ENCODE results near the gene DUSP16.
"Not testable (repeated sequence)": the region's sequence is repeated elsewhere in the genome, so short reads cannot be mapped to it uniquely, and the experiment has no call there.

DUSP16 gene

GRCh38 chr12:12471982-12472961 lies 90.4 kb downstream of the DUSP16 start:
- not testable (repeated sequence) for H3K4ac ChIP-seq (ENCODE audit: low read length); H3K4me2 ChIP-seq (ENCODE audit: insufficient read depth, low read length, poor library complexity, severe bottlenecking); H3K18ac ChIP-seq (ENCODE audit: low read length); H3K9me3 ChIP-seq (replicated peaks in 1 of 2; ENCODE audit: control insufficient read depth in 2 of 2, insufficient read depth in 1 of 2, low read depth in 1 of 2, low read length in 2 of 2); H2BK12ac ChIP-seq (ENCODE audit: low read length); H4K8ac ChIP-seq (ENCODE audit: low read depth, low read length); H3K4me1 ChIP-seq (ENCODE audit: control insufficient read depth in 2 of 2, insufficient read depth in 1 of 2, low read depth in 1 of 2, low read length in 2 of 2); H3K23ac ChIP-seq (ENCODE audit: low read depth, low read length, poor library complexity); H3K4me3 ChIP-seq (ENCODE audit: low read length in 2 of 2); H3K27ac ChIP-seq (replicated peaks; ENCODE audit: low read length); H2AK5ac ChIP-seq (ENCODE audit: low read depth, low read length); H2AFZ ChIP-seq (ENCODE audit: low read length); H2BK120ac ChIP-seq (ENCODE audit: low read depth, low read length); H2BK15ac ChIP-seq (ENCODE audit: low read length); H2BK5ac ChIP-seq (ENCODE audit: low read length); DNase-seq (ENCODE audit: low spot score); H3K9ac ChIP-seq (ENCODE audit: low read depth, low read length, poor library complexity); H3K79me1 ChIP-seq (ENCODE audit: low read depth, low read length); H4K91ac ChIP-seq (ENCODE audit: low read depth, low read length, poor library complexity); H3K14ac ChIP-seq (ENCODE audit: low read length); H3K27me3 ChIP-seq (ENCODE audit: control insufficient read depth in 3 of 3, insufficient read depth in 3 of 3, low read depth in 1 of 3, low read length in 3 of 3)
- WGBS, 2 donors (ENCODE audit: extremely low coverage in 2 of 2, insufficient read length in 2 of 2, insufficient replicate concordance in 1 of 2) = no CpG with 5 or more reads among the region's 37 CpGs
- H3K36me3 ChIP-seq (replicated peaks in 1 of 2; ENCODE audit: control insufficient read depth in 2 of 2, insufficient read depth in 2 of 2, low read length in 2 of 2) = peaks cover 9 to 37% of the 10 kb centered on the region in 2 donors

- Histone ChIP-seq H4K91ac (ENCODE audit: low read depth, low read length, poor library complexity) (no peak overlapping the region), H3K4me1 (ENCODE audit: control insufficient read depth in 2 of 2, insufficient read depth in 1 of 2, low read depth in 1 of 2, low read length in 2 of 2) (peaks cover 0 to 2% of the 10 kb centered on the region in 2 donors), H2BK12ac (ENCODE audit: low read length) (no peak overlapping the region), H3K9ac (ENCODE audit: low read depth, low read length, poor library complexity) (no peak overlapping the region), H3K23ac (ENCODE audit: low read depth, low read length, poor library complexity) (no peak overlapping the region), H3K79me1 (ENCODE audit: low read depth, low read length) (no peaks in the 10 kb centered on the region), H2BK120ac (ENCODE audit: low read depth, low read length) (no peak overlapping the region), H3K27ac (replicated peaks; ENCODE audit: low read length) (no peak overlapping the region), H3K4me3 (ENCODE audit: low read length in 2 of 2) (no peak overlapping the region), H3K4ac (ENCODE audit: low read length) (no peak overlapping the region), H3K14ac (ENCODE audit: low read length) (no peak overlapping the region), H3K9me3 (replicated peaks in 1 of 2; ENCODE audit: control insufficient read depth in 2 of 2, insufficient read depth in 1 of 2, low read depth in 1 of 2, low read length in 2 of 2) (peaks cover 4 to 6% of the 10 kb centered on the region in 2 donors), H2BK5ac (ENCODE audit: low read length) (no peak overlapping the region), H3K27me3 (ENCODE audit: control insufficient read depth in 3 of 3, insufficient read depth in 3 of 3, low read depth in 1 of 3, low read length in 3 of 3) (no peaks in the 10 kb centered on the region), H2AK5ac (ENCODE audit: low read depth, low read length) (no peak overlapping the region), H3K36me3 (replicated peaks in 1 of 2; ENCODE audit: control insufficient read depth in 2 of 2, insufficient read depth in 2 of 2, low read length in 2 of 2) (peaks cover 0 to 23% of the 10 kb centered on the region in 2 donors), H4K8ac (ENCODE audit: low read depth, low read length) (no peak overlapping the region), H3K18ac (ENCODE audit: low read length) (no peak overlapping the region), H2BK15ac (ENCODE audit: low read length) (no peak overlapping the region), H2AFZ (ENCODE audit: low read length) (no peak overlapping the region), H3K4me2 (ENCODE audit: insufficient read depth, low read length, poor library complexity, severe bottlenecking) (no peak overlapping the region)
- no CpG with 5 or more reads among the region's 7 CpGs for WGBS, 2 donors (ENCODE audit: extremely low coverage in 2 of 2, insufficient read length in 2 of 2, insufficient replicate concordance in 1 of 2)
- DNase-seq (ENCODE audit: low spot score) = no peak
Measured at GRCh38 chr12:12470751-12471306, 91.8 kb downstream of the DUSP16 start.

GRCh38 chr12:12469386-12469785 lies 93.3 kb downstream of the DUSP16 start:
- Histone ChIP-seq H2BK15ac (ENCODE audit: low read length) (no peak overlapping the region), H2BK5ac (ENCODE audit: low read length) (no peak overlapping the region), H3K4me2 (ENCODE audit: insufficient read depth, low read length, poor library complexity, severe bottlenecking) (no peak overlapping the region), H3K79me1 (ENCODE audit: low read depth, low read length) (no peaks in the 10 kb centered on the region), H4K8ac (ENCODE audit: low read depth, low read length) (no peak overlapping the region), H2BK12ac (ENCODE audit: low read length) (no peak overlapping the region), H2AK5ac (ENCODE audit: low read depth, low read length) (no peak overlapping the region), H3K4me1 (ENCODE audit: control insufficient read depth in 2 of 2, insufficient read depth in 1 of 2, low read depth in 1 of 2, low read length in 2 of 2) (no peaks in the 10 kb centered on the region), H3K27me3 (ENCODE audit: control insufficient read depth in 3 of 3, insufficient read depth in 3 of 3, low read depth in 1 of 3, low read length in 3 of 3) (no peaks in the 10 kb centered on the region), H2BK120ac (ENCODE audit: low read depth, low read length) (no peak overlapping the region), H3K14ac (ENCODE audit: low read length) (no peak overlapping the region), H3K9ac (ENCODE audit: low read depth, low read length, poor library complexity) (no peak overlapping the region), H3K18ac (ENCODE audit: low read length) (no peak overlapping the region), H3K4ac (ENCODE audit: low read length) (no peak overlapping the region), H4K91ac (ENCODE audit: low read depth, low read length, poor library complexity) (no peak overlapping the region), H3K23ac (ENCODE audit: low read depth, low read length, poor library complexity) (no peak overlapping the region), H3K36me3 (replicated peaks in 1 of 2; ENCODE audit: control insufficient read depth in 2 of 2, insufficient read depth in 2 of 2, low read length in 2 of 2) (peaks cover 0 to 12% of the 10 kb centered on the region in 2 donors), H3K27ac (replicated peaks; ENCODE audit: low read length) (no peak overlapping the region), H3K9me3 (replicated peaks in 1 of 2; ENCODE audit: control insufficient read depth in 2 of 2, insufficient read depth in 1 of 2, low read depth in 1 of 2, low read length in 2 of 2) (peaks cover 4 to 6% of the 10 kb centered on the region in 2 donors), H2AFZ (ENCODE audit: low read length) (no peak overlapping the region), H3K4me3 (ENCODE audit: low read length in 2 of 2) (no peak overlapping the region)
- WGBS, 2 donors (ENCODE audit: extremely low coverage in 2 of 2, insufficient read length in 2 of 2, insufficient replicate concordance in 1 of 2) = no CpG with 5 or more reads among the region's 7 CpGs
- no peak for DNase-seq (ENCODE audit: low spot score)

- Histone ChIP-seq H3K36me3 (replicated peaks in 1 of 2; ENCODE audit: control insufficient read depth in 2 of 2, insufficient read depth in 2 of 2, low read length in 2 of 2) (peaks cover 0 to 4% of the 10 kb centered on the region in 2 donors), H2BK15ac (ENCODE audit: low read length) (no peak overlapping the region), H3K27ac (replicated peaks; ENCODE audit: low read length) (no peak overlapping the region), H2AFZ (ENCODE audit: low read length) (no peak overlapping the region), H2BK5ac (ENCODE audit: low read length) (no peak overlapping the region), H4K8ac (ENCODE audit: low read depth, low read length) (no peak overlapping the region), H2BK120ac (ENCODE audit: low read depth, low read length) (no peak overlapping the region), H3K4me3 (ENCODE audit: low read length in 2 of 2) (no peak overlapping the region), H3K79me1 (ENCODE audit: low read depth, low read length) (no peaks in the 10 kb centered on the region), H3K4ac (ENCODE audit: low read length) (no peak overlapping the region), H3K27me3 (ENCODE audit: control insufficient read depth in 3 of 3, insufficient read depth in 3 of 3, low read depth in 1 of 3, low read length in 3 of 3) (no peaks in the 10 kb centered on the region), H3K23ac (ENCODE audit: low read depth, low read length, poor library complexity) (no peak overlapping the region), H3K9me3 (replicated peaks in 1 of 2; ENCODE audit: control insufficient read depth in 2 of 2, insufficient read depth in 1 of 2, low read depth in 1 of 2, low read length in 2 of 2) (peaks cover 4 to 6% of the 10 kb centered on the region in 2 donors), H3K14ac (ENCODE audit: low read length) (no peak overlapping the region), H3K4me1 (ENCODE audit: control insufficient read depth in 2 of 2, insufficient read depth in 1 of 2, low read depth in 1 of 2, low read length in 2 of 2) (no peaks in the 10 kb centered on the region), H3K9ac (ENCODE audit: low read depth, low read length, poor library complexity) (no peak overlapping the region), H2AK5ac (ENCODE audit: low read depth, low read length) (no peak overlapping the region), H3K18ac (ENCODE audit: low read length) (no peak overlapping the region), H3K4me2 (ENCODE audit: insufficient read depth, low read length, poor library complexity, severe bottlenecking) (no peak overlapping the region), H2BK12ac (ENCODE audit: low read length) (no peak overlapping the region), H4K91ac (ENCODE audit: low read depth, low read length, poor library complexity) (no peak overlapping the region)
- no CpG with 5 or more reads among the region's 3 CpGs for WGBS, 2 donors (ENCODE audit: extremely low coverage in 2 of 2, insufficient read length in 2 of 2, insufficient replicate concordance in 1 of 2)
- no peak for DNase-seq (ENCODE audit: low spot score)
Measured at GRCh38 chr12:12468575-12468974, 94.1 kb downstream of the DUSP16 start.
